Liver (tissue), 9 donors: Measurements from ENCODE around the gene CCDC97. TPM values are rescaled to one million over a fixed set of nuclear protein-coding genes. Genes with fewer than 3 reads are reported as not detected.

Experiments
- DNase-seq: peaks from one replicate; pipeline ENCODE4 v3.0.0-alpha.2; 2017; ENCODE audit warnings: low spot score
- H3K27ac ChIP-seq, 2 donors: one replicate each; pipeline ENCODE4 v1.7.0; 2013; ENCODE audit warnings: inconsistent platforms in 2 of 2, low read length in 2 of 2, control low read depth in 1 of 2, low read depth in 1 of 2, mild to moderate bottlenecking in 1 of 2
- H3K27me3 ChIP-seq, 4 donors: one replicate each; pipeline versions ENCODE4 v1.6.1 to v1.7.0; 2013; ENCODE audit warnings: low read length in 3 of 4, inconsistent platforms in 1 of 4, mild to moderate bottlenecking in 1 of 4, moderate library complexity in 1 of 4; ENCODE audit not compliant: control insufficient read depth in 4 of 4, insufficient read depth in 4 of 4
- H3K36me3 ChIP-seq, 4 donors: one replicate each; pipeline versions ENCODE4 v1.6.1 to v1.7.0; 2013; ENCODE audit warnings: low read length in 3 of 4, mild to moderate bottlenecking in 3 of 4, low read depth in 1 of 4, moderate library complexity in 1 of 4; ENCODE audit not compliant: control insufficient read depth in 4 of 4, insufficient read depth in 3 of 4
- H3K4me1 ChIP-seq, 4 donors: one replicate each; pipeline versions ENCODE4 v1.6.1 to v1.7.0; 2013; ENCODE audit warnings: low read length in 3 of 4, mild to moderate bottlenecking in 3 of 4, moderate library complexity in 1 of 4; ENCODE audit not compliant: control insufficient read depth in 4 of 4, insufficient read depth in 4 of 4
- H3K4me3 ChIP-seq, 3 donors: one replicate each; pipeline versions ENCODE4 v1.6.1 to v1.7.0; 2013; ENCODE audit warnings: low read length in 3 of 3, control low read depth in 1 of 3, low read depth in 1 of 3, mild to moderate bottlenecking in 1 of 3
- H3K9ac ChIP-seq, 2 donors: one replicate each; pipeline ENCODE4 v1.7.0; 2013; ENCODE audit warnings: low read length in 2 of 2, mild to moderate bottlenecking in 2 of 2, moderate library complexity in 2 of 2, control low read depth in 1 of 2, low read depth in 1 of 2
- H3K9me3 ChIP-seq, 4 donors: one replicate each; pipeline versions ENCODE4 v1.6.1 to v1.7.0; 2013; ENCODE audit warnings: low read length in 3 of 4; ENCODE audit not compliant: control insufficient read depth in 4 of 4
- ATF3 ChIP-seq: IDR thresholded peaks from 2 replicates; pipeline ENCODE4 v1.6.1; 2016; ENCODE audit warnings: antibody characterized with exemption
- CTCF ChIP-seq: fragments of 150-350 bp; IDR thresholded peaks from 2 replicates; pipeline ENCODE4 v1.5.1; 2017; ENCODE audit warnings: improper control_type of control experiment, low read depth, low read length; ENCODE audit not compliant: missing input control
- EGR1 ChIP-seq, 2 donors: IDR thresholded peaks; 2 replicates each; pipeline ENCODE4 v1.6.1; 2016 to 2018; ENCODE audit warnings: antibody characterized with exemption in 2 of 2, low read depth in 2 of 2
- FOXA2 ChIP-seq: IDR thresholded peaks from 2 replicates; pipeline ENCODE4 v1.6.1; 2016; ENCODE audit warnings: antibody characterized with exemption
- GABPA ChIP-seq, 2 donors: IDR thresholded peaks in 1 of 2; conservative IDR thresholded peaks in 1 of 2; 2 replicates each; pipeline ENCODE4 v1.6.1; 2016; ENCODE audit warnings: antibody characterized with exemption in 2 of 2, mild to moderate bottlenecking in 1 of 2, moderate library complexity in 1 of 2
- HNF4A ChIP-seq, 2 donors: conservative IDR thresholded peaks; 2 replicates each; pipeline ENCODE4 v1.6.1; 2016; ENCODE audit warnings: antibody characterized with exemption in 2 of 2, mild to moderate bottlenecking in 2 of 2
- HNF4G ChIP-seq: IDR thresholded peaks from 2 replicates; pipeline ENCODE4 v1.6.1; 2016; ENCODE audit warnings: antibody characterized with exemption
- JUND ChIP-seq, 2 donors: IDR thresholded peaks; 2 replicates each; pipeline ENCODE4 v1.6.1; 2016; ENCODE audit warnings: antibody characterized with exemption in 2 of 2
- MAX ChIP-seq: IDR thresholded peaks from 2 replicates; pipeline ENCODE4 v1.6.1; 2016; ENCODE audit warnings: antibody characterized with exemption
- NR2F2 ChIP-seq: IDR thresholded peaks from 2 replicates; pipeline ENCODE4 v1.6.1; 2016; ENCODE audit warnings: antibody characterized with exemption
- RAD21 ChIP-seq, 2 donors: IDR thresholded peaks; 2 replicates each; pipeline ENCODE4 v1.6.1; 2016; ENCODE audit warnings: antibody characterized with exemption in 2 of 2, mild to moderate bottlenecking in 2 of 2
- REST ChIP-seq: IDR thresholded peaks from 2 replicates; pipeline ENCODE4 v1.6.1; 2016; ENCODE audit warnings: antibody characterized with exemption, mild to moderate bottlenecking
- RXRA ChIP-seq, 2 donors: IDR thresholded peaks; 2 replicates each; pipeline ENCODE4 v1.6.1; 2017 to 2018; ENCODE audit warnings: antibody characterized with exemption in 2 of 2, mild to moderate bottlenecking in 1 of 2
- SP1 ChIP-seq: IDR thresholded peaks from 2 replicates; pipeline ENCODE4 v1.6.1; 2018; ENCODE audit warnings: antibody characterized with exemption, mild to moderate bottlenecking
- YY1 ChIP-seq: IDR thresholded peaks from 2 replicates; pipeline ENCODE4 v1.6.1; 2016; ENCODE audit warnings: antibody characterized with exemption, mild to moderate bottlenecking
- ZBTB33 ChIP-seq: IDR thresholded peaks from 2 replicates; pipeline ENCODE4 v1.6.1; 2016; ENCODE audit warnings: antibody characterized with exemption
- WGBS: extraction: QIAGEN DNeasy Blood & Tissue Kit; methylation state at CpG from one replicate; pipeline ENCODE4 v1.1.7; 2013; 5-methylcytosine and 5-hydroxymethylcytosine counted together
- polyA plus RNA-seq, 2 donors: library from polyadenylated mRNA; stranded (reverse) in 1 of 2; unstranded in 1 of 2; fragments of 200-250 nt in 1 of 2; fragments of >200 nt in 1 of 2; fragmentation: Nextera tagmentation in 1 of 2; extraction: Ambion mirVana in 1 of 2; gene quantifications; one replicate each; pipeline versions ENCODE4 v1.2.1 to v1.2.3, GENCODE V29; 2013 to 2015
- total RNA-seq, 2 donors: library from RNA; depleted of rRNA; stranded (reverse); fragments of >200 nt; gene quantifications; one replicate each; pipeline ENCODE4 v1.2.3, GENCODE V29; 2014
- donor health status: healthy.
- donor health status: healthy.
- donor health status: healthy.
- donor health status: healthy.
- donor health status: healthy.

Gene CCDC97
- total and polyA plus RNA-seq, 4 donors = 3.8 to 5.7 (median 5.3) TPM

- Histone ChIP-seq H3K4me3 (no peak overlapping the region), H3K4me1 (peaks cover 0 to 5% (median 1%) of the 10 kb centered on the region in 4 donors), H3K36me3 (peaks cover 21 to 91% (median 77%) of the 10 kb centered on the region in 4 donors), H3K27me3 (no peaks in the 10 kb centered on the region), H3K9ac (no peak overlapping the region), H3K27ac (no peak overlapping the region), H3K9me3 (no peaks in the 10 kb centered on the region)
- TF ChIP-seq ATF3 = no peak
- no peak for TF ChIP-seq YY1
- no peak for TF ChIP-seq CTCF
- no peak for TF ChIP-seq HNF4A (conservative IDR thresholded peaks at IDR 0.05)
- TF ChIP-seq MAX = no peak
- no peak for TF ChIP-seq RAD21 (IDR thresholded peaks at IDR 0.05)
- no peak for TF ChIP-seq GABPA (IDR thresholded peaks at IDR 0.05 in 1 of 2, conservative IDR thresholded peaks at IDR 0.05 in 1 of 2)
- no peak for TF ChIP-seq REST
- no peak for TF ChIP-seq NR2F2
- TF ChIP-seq HNF4G = no peak
- TF ChIP-seq ZBTB33 = no peak
- DNase-seq = no peak
- 98% methylated on average over 10 of the region's 10 CpGs for WGBS
Measured at GRCh38 chr19:41294393-41294792, 15.6 kb upstream of the CCDC97 start.

GRCh38 chr19:41295499-41295898, 14.5 kb upstream of the CCDC97 start:
- Histone ChIP-seq H3K27me3 (no peaks in the 10 kb centered on the region), H3K9ac (no peak overlapping the region), H3K4me1 (peaks cover 0 to 5% (median 1%) of the 10 kb centered on the region in 4 donors), H3K27ac (no peak overlapping the region), H3K9me3 (no peaks in the 10 kb centered on the region), H3K36me3 (peaks cover 24 to 94% (median 79%) of the 10 kb centered on the region in 4 donors), H3K4me3 (no peak overlapping the region)
- DNase-seq = no peak
- WGBS = 73% methylated on average over 6 of the region's 6 CpGs
- no peak for TF ChIP-seq YY1
- TF ChIP-seq EGR1 (IDR thresholded peaks at IDR 0.05; ENCODE audit: low read depth in 2 of 2) = no peak
- no peak for TF ChIP-seq CTCF
- no peak for TF ChIP-seq RAD21 (IDR thresholded peaks at IDR 0.05)
- TF ChIP-seq HNF4G = no peak
- no peak for TF ChIP-seq SP1
- TF ChIP-seq JUND (IDR thresholded peaks at IDR 0.05) = no peak
- no peak for TF ChIP-seq MAX
- TF ChIP-seq RXRA (IDR thresholded peaks at IDR 0.05) = no peak
- TF ChIP-seq FOXA2 = no peak
- no peak for TF ChIP-seq REST
- no peak for TF ChIP-seq HNF4A (conservative IDR thresholded peaks at IDR 0.05)
- TF ChIP-seq ATF3 = no peak
